ACC112 (cell line): ENCODE data around the gene IFI35.

Experiments used
- H2AFZ ChIP-seq: fragments of 200-600 bp; sonication (generic); one replicate; pipeline ENCODE4 v1.6.0; 2017; ENCODE audit warnings: antibody characterized with exemption, low read length; ENCODE audit not compliant: unreplicated experiment
- H3K27ac ChIP-seq: fragments of 200-600 bp; sonication (generic); 2 replicates; pipeline ENCODE4 v1.5.1; 2014; ENCODE audit warnings: low read depth, mild to moderate bottlenecking, antibody characterized with exemption, low read length, moderate library complexity
- H3K27me3 ChIP-seq: fragments of 200-600 bp; sonication (generic); 2 replicates; pipeline ENCODE4 v1.6.1; 2014; ENCODE audit warnings: mild to moderate bottlenecking, antibody characterized with exemption, low read length, moderate library complexity, mixed read lengths; ENCODE audit not compliant: insufficient read depth
- H3K36me3 ChIP-seq: fragments of 200-600 bp; sonication (generic); 2 replicates; pipeline ENCODE4 v1.6.1; 2016; ENCODE audit warnings: mild to moderate bottlenecking, antibody characterized with exemption, low read length, moderate library complexity, mixed read lengths; ENCODE audit not compliant: insufficient read depth
- H3K4me1 ChIP-seq: fragments of 200-600 bp; sonication (generic); one replicate; pipeline ENCODE4 v1.6.1; 2016; ENCODE audit warnings: low read length, mixed read lengths; ENCODE audit not compliant: insufficient read depth, unreplicated experiment, control insufficient read depth
- H3K4me3 ChIP-seq: fragments of 200-600 bp; sonication (generic); 2 replicates; pipeline ENCODE4 v1.5.1; 2014; ENCODE audit warnings: mild to moderate bottlenecking, low read depth, low read length
- H3K79me2 ChIP-seq: fragments of 200-600 bp; sonication (generic); one replicate; pipeline ENCODE4 v1.6.0; 2016; ENCODE audit warnings: low read length; ENCODE audit not compliant: control insufficient read depth, unreplicated experiment, insufficient read depth

IFI35 gene

GRCh38 chr17:43025766-43026537 is 19.4 kb downstream of the IFI35 start:
- Histone ChIP-seq H3K79me2 (peaks cover 7% of the 10 kb centered on the region), H3K36me3 (no peaks in the 10 kb centered on the region), H3K27me3 (no peaks in the 10 kb centered on the region; the same call in 1 of the 2 replicates), H2AFZ (no peak overlapping the region), H3K4me1 (no peaks in the 10 kb centered on the region), H3K27ac (no peak overlapping the region), H3K4me3 (no peak overlapping the region)

DNA sequence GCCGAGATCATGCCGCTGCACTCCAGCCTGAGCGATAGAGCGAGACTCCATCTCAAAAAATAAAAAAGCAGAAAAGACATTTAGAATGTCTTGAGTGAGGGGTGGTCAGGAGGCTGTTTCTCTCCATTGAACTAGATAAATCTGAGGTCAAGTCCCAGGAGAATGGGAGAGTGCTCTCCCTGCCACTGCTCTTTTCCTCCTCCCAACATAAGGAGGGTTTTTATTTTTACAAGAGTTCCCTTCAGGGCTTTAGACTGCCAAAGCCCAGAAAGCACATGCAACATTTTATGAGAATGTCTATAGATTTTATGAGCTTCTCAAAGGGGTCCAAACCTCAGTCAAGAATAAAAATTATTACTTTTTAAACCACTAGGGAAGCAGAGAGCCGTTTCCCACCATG is 20.0 kb downstream of the IFI35 start:
- no peaks in the 10 kb centered on the region for H3K4me1 ChIP-seq
- no peak overlapping the region for H3K27ac ChIP-seq
- H3K79me2 ChIP-seq = peaks cover 3% of the 10 kb centered on the region
- H3K36me3 ChIP-seq = no peaks in the 10 kb centered on the region
- no peak overlapping the region for H3K4me3 ChIP-seq
- H2AFZ ChIP-seq = no peak overlapping the region
- H3K27me3 ChIP-seq = no peaks in the 10 kb centered on the region; the same call in 1 of the 2 replicates

DNA sequence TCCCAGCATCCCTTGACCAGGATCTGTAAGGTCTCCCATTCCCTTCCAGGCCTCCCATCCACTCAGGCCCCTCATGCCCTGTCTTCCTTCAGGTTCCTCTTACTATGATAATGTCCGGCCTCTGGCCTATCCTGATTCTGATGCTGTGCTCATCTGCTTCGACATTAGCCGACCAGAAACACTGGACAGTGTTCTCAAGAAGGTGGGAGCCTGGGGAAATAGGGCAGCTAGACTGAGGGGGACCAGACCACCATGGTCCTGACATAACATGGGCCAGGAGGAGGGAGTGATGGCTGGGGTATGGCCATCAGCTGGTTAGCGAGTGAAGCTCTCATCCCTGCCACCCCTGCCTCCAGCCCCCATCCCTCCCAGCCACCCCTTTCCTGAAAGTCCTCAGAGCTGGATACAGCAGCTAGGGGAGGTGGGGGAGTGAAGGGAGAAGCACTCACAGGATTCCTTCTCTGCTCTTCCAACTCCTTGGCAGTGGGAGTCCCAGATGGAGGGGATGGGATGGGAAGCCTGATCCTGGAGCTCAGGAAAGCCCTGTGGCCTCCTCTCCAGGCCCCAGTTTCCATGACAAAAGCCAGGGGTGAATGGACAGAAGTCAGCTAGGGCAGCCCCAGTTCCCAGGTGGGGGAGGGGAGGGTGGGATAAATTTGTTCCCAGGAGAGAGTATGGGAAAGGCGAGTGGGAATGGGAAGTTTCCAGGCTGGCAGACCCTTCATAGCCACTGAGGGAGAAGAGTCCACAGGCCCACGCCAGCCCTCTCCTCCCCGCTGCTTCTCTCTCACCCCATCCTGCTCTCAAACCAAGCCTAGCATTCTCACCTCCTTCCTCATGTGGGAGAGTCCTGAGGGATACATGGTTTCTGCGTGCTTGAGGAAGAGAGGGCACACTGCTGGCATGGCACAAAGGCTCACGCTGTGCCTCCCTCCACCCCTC is 20.8 kb downstream of the IFI35 start:
- Histone ChIP-seq H3K4me1 (no peaks in the 10 kb centered on the region), H3K79me2 (no peaks in the 10 kb centered on the region), H3K27ac (no peak overlapping the region), H3K36me3 (no peaks in the 10 kb centered on the region), H3K27me3 (no peaks in the 10 kb centered on the region; the same call in 1 of the 2 replicates), H3K4me3 (no peak overlapping the region), H2AFZ (no peak overlapping the region)

DNA sequence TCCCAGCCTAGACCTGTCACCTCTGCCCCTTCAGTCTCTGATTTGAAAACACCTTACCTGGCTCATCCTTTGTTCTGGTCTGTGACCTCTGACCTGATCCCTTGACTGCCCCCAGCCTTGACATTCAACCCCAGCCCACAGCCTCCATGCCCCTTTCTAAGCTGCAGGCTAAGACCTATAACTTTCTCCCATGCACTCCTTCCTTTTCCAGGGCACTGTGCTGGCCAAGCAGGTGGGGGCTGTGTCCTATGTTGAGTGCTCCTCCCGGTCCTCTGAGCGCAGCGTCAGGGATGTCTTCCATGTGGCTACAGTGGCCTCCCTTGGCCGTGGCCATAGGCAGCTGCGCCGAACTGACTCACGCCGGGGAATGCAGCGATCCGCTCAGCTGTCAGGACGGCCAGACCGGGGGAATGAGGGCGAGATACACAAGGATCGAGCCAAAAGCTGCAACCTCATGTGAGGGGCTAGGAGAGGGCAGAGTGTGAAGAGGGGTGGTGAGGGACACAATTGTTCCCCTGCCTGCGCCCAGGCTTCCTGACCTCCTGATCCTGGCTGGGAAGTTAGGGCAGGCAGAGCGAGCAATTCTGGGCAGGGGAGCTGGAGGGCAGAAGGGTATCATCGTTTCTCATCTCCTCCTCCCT is 21.8 kb downstream of the IFI35 start:
- Histone ChIP-seq H3K27me3 (no peaks in the 10 kb centered on the region; the same call in 1 of the 2 replicates), H2AFZ (no peak overlapping the region), H3K4me3 (no peak overlapping the region), H3K4me1 (no peaks in the 10 kb centered on the region), H3K27ac (no peak overlapping the region), H3K36me3 (no peaks in the 10 kb centered on the region), H3K79me2 (no peaks in the 10 kb centered on the region)

DNA sequence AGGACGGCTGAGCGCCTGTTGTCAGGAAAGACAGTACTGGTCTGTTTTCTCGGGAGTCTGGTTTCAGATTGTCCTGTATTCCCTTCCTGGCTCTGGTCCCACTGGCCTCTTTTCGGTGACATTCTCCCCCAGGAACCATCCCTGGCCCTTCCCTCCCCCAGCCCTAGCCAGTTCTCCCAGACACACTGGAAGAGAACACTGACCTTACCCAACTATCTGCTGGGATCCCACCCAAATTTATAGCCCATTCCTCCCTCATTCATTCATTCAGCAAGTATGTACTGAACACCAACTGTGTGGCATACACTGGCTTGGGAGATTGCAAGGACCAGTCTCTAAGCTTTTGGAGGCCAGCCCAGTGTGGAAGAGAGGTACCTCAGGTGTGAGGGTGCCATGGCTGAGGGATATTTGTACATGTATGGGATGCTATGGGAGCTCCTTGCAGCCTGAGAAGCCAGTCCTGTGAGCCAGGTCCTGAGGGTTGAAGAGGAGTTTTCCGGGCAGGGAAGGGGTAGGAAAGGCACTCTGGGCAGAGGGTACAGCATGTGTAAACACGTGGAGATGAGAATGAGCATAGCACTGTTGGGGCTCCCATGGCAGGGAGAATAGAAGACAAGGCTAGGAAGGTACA is 23.7 kb downstream of the IFI35 start:
- H2AFZ ChIP-seq = no peak overlapping the region
- H3K36me3 ChIP-seq = no peaks in the 10 kb centered on the region
- H3K4me1 ChIP-seq = no peaks in the 10 kb centered on the region
- no peak overlapping the region for H3K27ac ChIP-seq
- no peak overlapping the region for H3K4me3 ChIP-seq
- H3K27me3 ChIP-seq = no peaks in the 10 kb centered on the region; the same call in 1 of the 2 replicates
- no peaks in the 10 kb centered on the region for H3K79me2 ChIP-seq

GRCh38 chr17:43031666-43032065 is 25.1 kb downstream of the IFI35 start:
- no peak overlapping the region for H2AFZ ChIP-seq
- no peak overlapping the region for H3K27ac ChIP-seq
- H3K36me3 ChIP-seq = no peaks in the 10 kb centered on the region
- H3K79me2 ChIP-seq = no peaks in the 10 kb centered on the region
- H3K4me1 ChIP-seq = no peaks in the 10 kb centered on the region
- no peaks in the 10 kb centered on the region for H3K27me3 ChIP-seq
- H3K4me3 ChIP-seq = no peak overlapping the region

DNA sequence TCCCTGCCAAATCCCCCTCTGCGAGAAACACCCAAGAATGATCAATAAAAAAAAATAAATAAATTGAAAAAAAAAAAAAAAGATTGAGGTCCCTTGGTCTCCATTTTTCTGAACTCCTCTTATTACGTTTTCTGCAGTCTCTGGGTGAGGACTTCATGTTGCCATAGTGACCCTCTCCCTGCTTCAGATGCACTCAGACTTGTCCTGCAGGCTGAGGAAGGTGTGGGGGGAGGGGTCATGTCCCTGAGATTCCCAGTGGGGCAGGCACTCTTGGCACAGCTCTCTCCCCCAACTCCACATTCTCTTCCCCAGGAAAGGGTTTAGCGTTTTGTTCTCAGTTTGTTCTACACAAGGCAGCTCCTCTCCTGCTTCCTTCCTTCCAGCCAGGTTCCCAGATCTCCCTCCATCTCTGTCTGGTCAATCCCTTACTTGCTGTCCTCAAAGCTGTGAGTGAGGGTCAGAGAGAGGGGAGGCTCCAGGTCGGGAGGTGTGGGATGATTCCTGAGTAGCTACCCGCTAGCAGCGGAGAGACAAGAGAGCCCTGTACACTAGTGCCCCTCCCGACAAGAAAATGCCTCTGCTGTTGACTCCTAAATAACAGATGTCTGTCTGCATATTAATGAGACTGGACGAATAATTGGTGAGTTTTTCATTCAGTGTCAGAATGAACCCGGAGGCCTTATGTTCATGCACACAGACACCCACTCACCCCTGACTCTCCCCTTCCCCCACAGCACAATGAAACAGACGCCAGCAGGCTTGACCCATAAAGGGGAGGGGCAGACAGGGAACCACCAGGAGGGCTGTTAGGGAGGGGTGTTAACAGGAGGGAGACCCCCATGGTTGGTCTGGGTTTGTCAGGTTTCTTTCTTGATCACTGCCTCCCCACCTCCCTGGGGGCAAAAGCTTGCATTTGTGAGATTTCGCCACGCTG is 27.6 kb downstream of the IFI35 start:
- no peak overlapping the region for H2AFZ ChIP-seq
- no peaks in the 10 kb centered on the region for H3K4me1 ChIP-seq
- H3K27me3 ChIP-seq = no peaks in the 10 kb centered on the region
- no peak overlapping the region for H3K4me3 ChIP-seq
- no peaks in the 10 kb centered on the region for H3K36me3 ChIP-seq
- no peaks in the 10 kb centered on the region for H3K79me2 ChIP-seq
- no peak overlapping the region for H3K27ac ChIP-seq

- H3K36me3 ChIP-seq = no peaks in the 10 kb centered on the region
- H2AFZ ChIP-seq = no peak overlapping the region
- no peak overlapping the region for H3K27ac ChIP-seq
- no peaks in the 10 kb centered on the region for H3K4me1 ChIP-seq
- no peaks in the 10 kb centered on the region for H3K27me3 ChIP-seq
- H3K79me2 ChIP-seq = no peaks in the 10 kb centered on the region
- H3K4me3 ChIP-seq = no peak overlapping the region
Observed at GRCh38 chr17:43034894-43035293, 28.3 kb downstream of the IFI35 start.

DNA sequence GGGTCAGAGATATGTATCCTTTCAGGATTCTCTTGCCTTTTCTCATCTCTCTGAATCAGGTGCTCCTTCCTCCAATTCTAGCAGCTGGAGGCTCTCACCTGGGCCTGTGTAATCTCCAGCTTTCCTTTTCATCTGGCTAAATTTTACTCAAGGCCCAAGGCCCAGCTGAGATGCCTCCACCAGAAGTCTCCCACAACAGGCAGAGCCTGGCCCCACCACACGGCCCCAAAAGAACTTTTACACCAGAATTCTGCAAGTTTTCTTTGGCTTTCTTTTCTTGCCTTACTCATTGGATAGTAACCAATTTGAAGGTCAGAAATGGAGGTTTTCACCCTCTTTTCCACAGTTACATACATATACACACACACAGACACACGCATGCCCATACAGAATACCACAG is 33.1 kb downstream of the IFI35 start:
- Histone ChIP-seq H3K27me3 (no peaks in the 10 kb centered on the region), H3K27ac (no peak overlapping the region), H2AFZ (no peak overlapping the region), H3K4me1 (no peaks in the 10 kb centered on the region), H3K79me2 (no peaks in the 10 kb centered on the region), H3K4me3 (no peak overlapping the region), H3K36me3 (peaks cover 7% of the 10 kb centered on the region; the same call in 1 of the 2 replicates)
